Measurements from ENCODE around the gene CENATAC.
"Not testable (repeated sequence)": the region's sequence is repeated elsewhere in the genome, so short reads cannot be mapped to it uniquely, and the experiment has no call there.

The CENATAC gene

GRCh38 chr11:118988280-118988679 lies 9.7 kb upstream of the CENATAC start:
- no peak for DNase-seq
- no peak for TF ChIP-seq CTCF (IDR thresholded peaks at IDR 0.05; ENCODE audit: low read length)
- Histone ChIP-seq H3K4me3 (ENCODE audit: low read length) (no peak overlapping the region), H3K4me2 (ENCODE audit: low read depth, low read length) (no peak overlapping the region), H3K79me2 (ENCODE audit: low read length) (peaks cover 3% of the 10 kb centered on the region; the same call in 1 of the 2 replicates), H3K36me3 (replicated peaks; ENCODE audit: insufficient read depth, low read length) (no peaks in the 10 kb centered on the region), H3K9me2 (replicated peaks; ENCODE audit: insufficient read depth, low read length) (no peaks in the 10 kb centered on the region), H3K4me1 (ENCODE audit: low read length) (peaks cover 16% of the 10 kb centered on the region), H4K20me1 (ENCODE audit: insufficient read depth, low read length) (no peaks in the 10 kb centered on the region), H3K9me3 (replicated peaks; ENCODE audit: insufficient read depth, low read length) (no peaks in the 10 kb centered on the region), H3K9ac (ENCODE audit: low read length) (no peak overlapping the region), H3K27me3 (replicated peaks; ENCODE audit: insufficient read depth, low read length) (no peaks in the 10 kb centered on the region), H3K27ac (ENCODE audit: low read length) (no peak overlapping the region), H3F3A (ENCODE audit: insufficient read depth, low read length) (peaks cover 10% of the 10 kb centered on the region), H2AFZ (ENCODE audit: low read length) (no peak overlapping the region)

- not testable (repeated sequence) for H3K9me2 ChIP-seq (replicated peaks; ENCODE audit: insufficient read depth, low read length); H2AFZ ChIP-seq (ENCODE audit: low read length); H3K4me3 ChIP-seq (ENCODE audit: low read length); H3F3A ChIP-seq (ENCODE audit: insufficient read depth, low read length); H4K20me1 ChIP-seq (ENCODE audit: insufficient read depth, low read length); H3K27me3 ChIP-seq (replicated peaks; ENCODE audit: insufficient read depth, low read length); H3K4me2 ChIP-seq (ENCODE audit: low read depth, low read length); DNase-seq; H3K27ac ChIP-seq (ENCODE audit: low read length); H3K9ac ChIP-seq (ENCODE audit: low read length); H3K36me3 ChIP-seq (replicated peaks; ENCODE audit: insufficient read depth, low read length); H3K9me3 ChIP-seq (replicated peaks; ENCODE audit: insufficient read depth, low read length)
- Histone ChIP-seq H3K79me2 (ENCODE audit: low read length) (peaks cover 15% of the 10 kb centered on the region), H3K4me1 (ENCODE audit: low read length) (peaks cover 16% of the 10 kb centered on the region)
Measured at GRCh38 chr11:118991486-118992038, 6.4 kb upstream of the CENATAC start.

GRCh38 chr11:118996926-118997626 lies 862 bp upstream of the CENATAC start:
- TF ChIP-seq EZH2 (optimal IDR thresholded peaks at IDR 0.05; ENCODE audit: low read depth, low read length) (no peak), EZH2phosphoT487 (IDR thresholded peaks at IDR 0.05; ENCODE audit: low read length) (no peak), CTCF (IDR thresholded peaks at IDR 0.05; ENCODE audit: low read length) (peak; percentile 36)
- H3K4me1 ChIP-seq (ENCODE audit: low read length), result peaks cover 8% of the 10 kb centered on the region; the same call in 1 of the 2 replicates
- H3K79me2 ChIP-seq (ENCODE audit: low read length), result peaks cover 61% of the 10 kb centered on the region
- H3K4me3 ChIP-seq (ENCODE audit: low read length), result peak overlapping the region; percentile 91
- H4K20me1 ChIP-seq (ENCODE audit: insufficient read depth, low read length), result no peaks in the 10 kb centered on the region
- H3K27ac ChIP-seq (ENCODE audit: low read length), result peak overlapping the region; percentile 52
- H3F3A ChIP-seq (ENCODE audit: insufficient read depth, low read length), result no peaks in the 10 kb centered on the region; the same call in 1 of the 2 replicates
- H3K36me3 ChIP-seq (replicated peaks; ENCODE audit: insufficient read depth, low read length), result peaks cover 3% of the 10 kb centered on the region; the same call in 1 of the 2 replicates
- peak overlapping the region; percentile 79 for H3K9ac ChIP-seq (ENCODE audit: low read length)
- no peaks in the 10 kb centered on the region for H3K9me3 ChIP-seq (replicated peaks; ENCODE audit: insufficient read depth, low read length)
- H3K9me2 ChIP-seq (replicated peaks; ENCODE audit: insufficient read depth, low read length), result no peaks in the 10 kb centered on the region
- peak overlapping the region; percentile 80 for H3K4me2 ChIP-seq (ENCODE audit: low read depth, low read length)
- peak overlapping the region; percentile 86 for H2AFZ ChIP-seq (ENCODE audit: low read length)
- peak; percentile 34 for DNase-seq
- no peaks in the 10 kb centered on the region for H3K27me3 ChIP-seq (replicated peaks; ENCODE audit: insufficient read depth, low read length)

GRCh38 chr11:118998388-118998717 lies 415 bp downstream of the CENATAC start:
- Histone ChIP-seq H3K4me3 (ENCODE audit: low read length) (peak overlapping the region; percentile 91), H3K4me2 (ENCODE audit: low read depth, low read length) (peak overlapping the region; percentile 96), H3K79me2 (ENCODE audit: low read length) (peaks cover 61% of the 10 kb centered on the region), H2AFZ (ENCODE audit: low read length) (peak overlapping the region; percentile 95), H3K4me1 (ENCODE audit: low read length) (peaks cover 8% of the 10 kb centered on the region; the same call in 1 of the 2 replicates), H3F3A (ENCODE audit: insufficient read depth, low read length) (no peaks in the 10 kb centered on the region; the same call in 1 of the 2 replicates), H3K27me3 (replicated peaks; ENCODE audit: insufficient read depth, low read length) (no peaks in the 10 kb centered on the region), H4K20me1 (ENCODE audit: insufficient read depth, low read length) (no peaks in the 10 kb centered on the region), H3K27ac (ENCODE audit: low read length) (peak overlapping the region; percentile 37; the same call in 1 of the 2 replicates), H3K9me3 (replicated peaks; ENCODE audit: insufficient read depth, low read length) (no peaks in the 10 kb centered on the region), H3K9ac (ENCODE audit: low read length) (peak overlapping the region; percentile 79), H3K9me2 (replicated peaks; ENCODE audit: insufficient read depth, low read length) (no peaks in the 10 kb centered on the region), H3K36me3 (replicated peaks; ENCODE audit: insufficient read depth, low read length) (peaks cover 3% of the 10 kb centered on the region; the same call in 1 of the 2 replicates)
- no peak for DNase-seq
- TF ChIP-seq EZH2 (optimal IDR thresholded peaks at IDR 0.05; ENCODE audit: low read depth, low read length) (no peak), EZH2phosphoT487 (IDR thresholded peaks at IDR 0.05; ENCODE audit: low read length) (no peak), CTCF (IDR thresholded peaks at IDR 0.05; ENCODE audit: low read length) (no peak)
